ENCODE measurements around the gene IFRD2. TPM values are rescaled to one million over a fixed set of nuclear protein-coding genes. Genes with fewer than 3 reads are reported as not detected.

The IFRD2 gene
- total and polyA plus RNA-seq, 2 of the 13 experiments (the other 11 are each of a cell fraction or from before 2014, with no cell fraction given) = 32.8 to 96.1 TPM

DNA sequence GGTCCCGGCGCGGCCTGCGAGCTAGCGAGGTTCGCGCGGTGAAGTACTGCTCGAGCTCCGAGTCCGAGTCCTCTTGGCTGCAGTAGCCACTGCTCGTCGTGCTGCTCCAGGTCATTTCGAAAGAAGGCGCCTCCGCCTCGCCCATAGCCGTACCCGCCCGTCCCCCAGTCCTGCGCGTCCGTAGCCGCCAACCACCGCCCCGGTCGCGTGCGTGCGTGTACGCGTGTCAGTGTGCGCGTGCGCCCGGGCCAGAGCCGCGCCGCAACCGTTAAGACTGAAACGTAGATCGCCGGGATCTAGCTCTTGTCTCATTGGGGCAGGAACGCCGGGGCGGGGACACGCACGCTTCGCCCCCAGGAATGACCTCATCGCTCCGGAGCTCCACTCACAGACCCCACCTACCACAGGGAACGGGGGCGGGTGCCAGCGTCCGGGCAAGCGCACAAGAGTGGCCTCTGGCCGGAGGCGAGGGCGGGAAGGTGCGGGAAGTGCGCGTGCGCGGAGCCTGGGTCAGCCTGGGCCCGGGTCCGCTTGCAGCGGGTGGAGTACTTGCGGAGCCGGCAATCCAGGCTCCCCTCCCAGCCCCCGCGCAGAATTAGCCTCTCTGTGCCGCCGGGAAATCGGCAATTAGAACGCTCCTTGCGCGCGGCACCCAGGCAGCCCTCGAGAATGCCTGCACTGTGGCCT, 45.1 kb upstream of the IFRD2 start (continued):
- TF ChIP-seq, protein P1, sequence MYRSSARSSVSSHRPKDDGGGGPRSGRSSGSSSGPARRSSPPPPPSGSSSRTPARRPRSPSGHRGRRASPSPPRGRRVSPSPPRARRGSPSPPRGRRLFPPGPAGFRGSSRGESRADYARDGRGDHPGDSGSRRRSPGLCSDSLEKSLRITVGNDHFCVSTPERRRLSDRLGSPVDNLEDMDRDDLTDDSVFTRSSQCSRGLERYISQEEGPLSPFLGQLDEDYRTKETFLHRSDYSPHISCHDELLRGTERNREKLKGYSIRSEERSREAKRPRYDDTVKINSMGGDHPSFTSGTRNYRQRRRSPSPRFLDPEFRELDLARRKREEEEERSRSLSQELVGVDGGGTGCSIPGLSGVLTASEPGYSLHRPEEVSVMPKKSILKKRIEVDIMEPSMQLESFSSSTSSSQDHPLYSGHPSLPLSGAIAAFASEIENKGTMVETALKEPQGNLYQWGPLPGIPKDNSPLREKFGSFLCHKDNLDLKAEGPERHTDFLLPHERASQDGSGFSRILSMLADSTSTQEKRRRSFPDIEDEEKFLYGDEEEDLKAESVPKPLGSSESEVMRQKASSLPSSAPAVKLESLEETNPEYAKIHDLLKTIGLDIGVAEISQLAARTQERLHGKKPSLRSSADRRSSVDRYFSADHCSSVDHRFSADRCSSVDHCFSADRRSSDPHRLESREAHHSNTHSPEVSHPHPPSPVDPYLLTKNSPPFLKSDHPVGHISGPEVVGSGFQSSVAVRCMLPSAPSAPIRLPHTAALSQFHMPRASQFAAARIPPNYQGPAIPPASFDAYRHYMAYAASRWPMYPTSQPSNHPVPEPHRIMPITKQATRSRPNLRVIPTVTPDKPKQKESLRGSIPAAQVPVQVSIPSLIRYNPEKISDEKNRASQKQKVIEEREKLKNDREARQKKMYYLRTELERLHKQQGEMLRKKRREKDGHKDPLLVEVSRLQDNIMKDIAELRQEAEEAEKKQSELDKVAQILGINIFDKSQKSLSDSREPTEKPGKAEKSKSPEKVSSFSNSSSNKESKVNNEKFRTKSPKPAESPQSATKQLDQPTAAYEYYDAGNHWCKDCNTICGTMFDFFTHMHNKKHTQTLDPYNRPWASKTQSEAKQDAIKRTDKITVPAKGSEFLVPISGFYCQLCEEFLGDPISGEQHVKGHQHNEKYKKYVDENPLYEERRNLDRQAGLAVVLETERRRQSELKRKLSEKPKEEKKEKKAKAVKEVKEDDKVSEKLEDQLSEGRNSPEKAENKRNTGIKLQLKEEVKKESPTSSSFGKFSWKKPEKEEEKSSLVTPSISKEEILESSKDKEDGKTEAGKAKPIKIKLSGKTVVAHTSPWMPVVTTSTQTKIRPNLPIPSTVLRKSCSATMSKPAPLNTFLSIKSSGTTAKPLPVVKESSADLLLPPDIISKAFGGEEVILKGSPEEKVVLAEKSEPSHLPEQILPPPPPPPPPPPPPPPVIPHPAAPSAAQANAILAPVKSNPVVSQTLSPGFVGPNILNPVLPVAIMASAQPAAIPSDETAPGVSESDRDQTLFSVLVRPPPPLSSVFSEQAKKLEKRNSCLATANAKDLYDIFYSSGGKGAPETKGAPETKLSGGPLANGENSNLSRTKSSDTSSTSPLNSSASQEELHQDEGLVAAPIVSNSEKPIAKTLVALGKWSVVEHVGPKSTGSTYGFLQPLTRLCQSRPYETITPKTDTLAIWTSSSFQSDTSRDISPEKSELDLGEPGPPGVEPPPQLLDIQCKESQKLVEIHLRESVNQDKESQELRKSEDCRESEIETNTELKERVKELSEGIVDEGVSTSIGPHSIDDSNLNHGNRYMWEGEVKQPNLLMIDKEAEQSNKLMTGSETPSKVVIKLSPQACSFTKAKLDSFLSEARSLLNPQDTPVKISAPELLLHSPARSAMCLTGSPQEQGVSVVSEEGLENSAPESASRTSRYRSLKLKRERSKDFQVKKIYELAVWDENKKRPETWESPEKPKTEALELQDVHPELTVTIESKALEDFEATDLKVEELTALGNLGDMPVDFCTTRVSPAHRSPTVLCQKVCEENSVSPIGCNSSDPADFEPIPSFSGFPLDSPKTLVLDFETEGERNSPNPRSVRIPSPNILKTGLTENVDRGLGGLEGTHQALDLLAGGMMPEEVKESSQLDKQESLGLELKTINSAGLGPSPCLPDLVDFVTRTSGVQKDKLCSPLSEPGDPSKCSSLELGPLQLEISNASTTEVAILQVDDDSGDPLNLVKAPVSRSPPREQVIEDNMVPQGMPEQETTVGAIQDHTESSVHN (CRISPR knock-in tag; IDR thresholded peaks at IDR 0.05) = no peak
- TF ChIP-seq, protein P2, sequence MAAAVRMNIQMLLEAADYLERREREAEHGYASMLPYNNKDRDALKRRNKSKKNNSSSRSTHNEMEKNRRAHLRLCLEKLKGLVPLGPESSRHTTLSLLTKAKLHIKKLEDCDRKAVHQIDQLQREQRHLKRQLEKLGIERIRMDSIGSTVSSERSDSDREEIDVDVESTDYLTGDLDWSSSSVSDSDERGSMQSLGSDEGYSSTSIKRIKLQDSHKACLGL (CRISPR knock-in tag; IDR thresholded peaks at IDR 0.05) = peak; percentile 91
- TF ChIP-seq KDM4B (CRISPR knock-in tag; IDR thresholded peaks at IDR 0.05) (0 out of 2 replicates have a peak, but pooled peaks have one; percentile 45), ZNF737 (CRISPR knock-in tag; IDR thresholded peaks at IDR 0.05; ENCODE audit: borderline replicate concordance) (no peak), ISL2 (CRISPR knock-in tag; IDR thresholded peaks at IDR 0.05) (0 out of 2 replicates have a peak, but pooled peaks have one; percentile 13), MEF2D (CRISPR knock-in tag; IDR thresholded peaks at IDR 0.05) (peak; percentile 86), NR2F2 (IDR thresholded peaks at IDR 0.05; ENCODE audit: borderline replicate concordance, low read depth) (no peak), ZNF781 (CRISPR knock-in tag; IDR thresholded peaks at IDR 0.05; ENCODE audit: borderline replicate concordance, not compliant biosample characterization) (peak; percentile 69), ZNF619 (CRISPR knock-in tag; IDR thresholded peaks at IDR 0.05) (no peak), GZF1 (CRISPR knock-in tag; IDR thresholded peaks at IDR 0.05) (no peak)
- TF ChIP-seq, protein P3, sequence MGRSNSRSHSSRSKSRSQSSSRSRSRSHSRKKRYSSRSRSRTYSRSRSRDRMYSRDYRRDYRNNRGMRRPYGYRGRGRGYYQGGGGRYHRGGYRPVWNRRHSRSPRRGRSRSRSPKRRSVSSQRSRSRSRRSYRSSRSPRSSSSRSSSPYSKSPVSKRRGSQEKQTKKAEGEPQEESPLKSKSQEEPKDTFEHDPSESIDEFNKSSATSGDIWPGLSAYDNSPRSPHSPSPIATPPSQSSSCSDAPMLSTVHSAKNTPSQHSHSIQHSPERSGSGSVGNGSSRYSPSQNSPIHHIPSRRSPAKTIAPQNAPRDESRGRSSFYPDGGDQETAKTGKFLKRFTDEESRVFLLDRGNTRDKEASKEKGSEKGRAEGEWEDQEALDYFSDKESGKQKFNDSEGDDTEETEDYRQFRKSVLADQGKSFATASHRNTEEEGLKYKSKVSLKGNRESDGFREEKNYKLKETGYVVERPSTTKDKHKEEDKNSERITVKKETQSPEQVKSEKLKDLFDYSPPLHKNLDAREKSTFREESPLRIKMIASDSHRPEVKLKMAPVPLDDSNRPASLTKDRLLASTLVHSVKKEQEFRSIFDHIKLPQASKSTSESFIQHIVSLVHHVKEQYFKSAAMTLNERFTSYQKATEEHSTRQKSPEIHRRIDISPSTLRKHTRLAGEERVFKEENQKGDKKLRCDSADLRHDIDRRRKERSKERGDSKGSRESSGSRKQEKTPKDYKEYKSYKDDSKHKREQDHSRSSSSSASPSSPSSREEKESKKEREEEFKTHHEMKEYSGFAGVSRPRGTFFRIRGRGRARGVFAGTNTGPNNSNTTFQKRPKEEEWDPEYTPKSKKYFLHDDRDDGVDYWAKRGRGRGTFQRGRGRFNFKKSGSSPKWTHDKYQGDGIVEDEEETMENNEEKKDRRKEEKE (IDR thresholded peaks at IDR 0.05) = no peak
- TF ChIP-seq, protein P4, sequence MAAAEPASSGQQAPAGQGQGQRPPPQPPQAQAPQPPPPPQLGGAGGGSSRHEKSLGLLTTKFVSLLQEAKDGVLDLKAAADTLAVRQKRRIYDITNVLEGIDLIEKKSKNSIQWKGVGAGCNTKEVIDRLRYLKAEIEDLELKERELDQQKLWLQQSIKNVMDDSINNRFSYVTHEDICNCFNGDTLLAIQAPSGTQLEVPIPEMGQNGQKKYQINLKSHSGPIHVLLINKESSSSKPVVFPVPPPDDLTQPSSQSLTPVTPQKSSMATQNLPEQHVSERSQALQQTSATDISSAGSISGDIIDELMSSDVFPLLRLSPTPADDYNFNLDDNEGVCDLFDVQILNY (CRISPR knock-in tag; conservative IDR thresholded peaks at IDR 0.05) = peak; percentile 79
- TF ChIP-seq, protein P5, sequence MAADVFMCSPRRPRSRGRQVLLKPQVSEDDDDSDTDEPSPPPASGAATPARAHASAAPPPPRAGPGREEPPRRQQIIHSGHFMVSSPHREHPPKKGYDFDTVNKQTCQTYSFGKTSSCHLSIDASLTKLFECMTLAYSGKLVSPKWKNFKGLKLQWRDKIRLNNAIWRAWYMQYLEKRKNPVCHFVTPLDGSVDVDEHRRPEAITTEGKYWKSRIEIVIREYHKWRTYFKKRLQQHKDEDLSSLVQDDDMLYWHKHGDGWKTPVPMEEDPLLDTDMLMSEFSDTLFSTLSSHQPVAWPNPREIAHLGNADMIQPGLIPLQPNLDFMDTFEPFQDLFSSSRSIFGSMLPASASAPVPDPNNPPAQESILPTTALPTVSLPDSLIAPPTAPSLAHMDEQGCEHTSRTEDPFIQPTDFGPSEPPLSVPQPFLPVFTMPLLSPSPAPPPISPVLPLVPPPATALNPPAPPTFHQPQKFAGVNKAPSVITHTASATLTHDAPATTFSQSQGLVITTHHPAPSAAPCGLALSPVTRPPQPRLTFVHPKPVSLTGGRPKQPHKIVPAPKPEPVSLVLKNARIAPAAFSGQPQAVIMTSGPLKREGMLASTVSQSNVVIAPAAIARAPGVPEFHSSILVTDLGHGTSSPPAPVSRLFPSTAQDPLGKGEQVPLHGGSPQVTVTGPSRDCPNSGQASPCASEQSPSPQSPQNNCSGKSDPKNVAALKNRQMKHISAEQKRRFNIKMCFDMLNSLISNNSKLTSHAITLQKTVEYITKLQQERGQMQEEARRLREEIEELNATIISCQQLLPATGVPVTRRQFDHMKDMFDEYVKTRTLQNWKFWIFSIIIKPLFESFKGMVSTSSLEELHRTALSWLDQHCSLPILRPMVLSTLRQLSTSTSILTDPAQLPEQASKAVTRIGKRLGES (CRISPR knock-in tag; IDR thresholded peaks at IDR 0.05; ENCODE audit: borderline replicate concordance) = no peak

All from HepG2 (cell line).